A549 (cell line): ENCODE measurements around the gene RAB4B. TPM values are rescaled to one million over a fixed set of nuclear protein-coding genes. Genes with fewer than 3 reads are reported as not detected.

ENCODE experiments used
- ATAC-seq, 2 experiments: fragments of 200-7000 bp in 1 of 2; fragments of >200 bp in 1 of 2; cut with Nextera tagmentation in 1 of 2; cut with Tn5 transposase in 1 of 2; 3 replicates each; pipeline versions ENCODE4 v1.8.0 to v1.9.1; 2018 to 2020; ENCODE audit warnings: mild to moderate bottlenecking in 1 of 2, moderate library complexity in 1 of 2
- CTCF ChIA-PET: fragments of 300-600 bp; sonication (Branson Sonifier 250); formaldehyde crosslinking; extraction: SDS; loops from one replicate; lab custom pipeline; 2021; ENCODE audit warnings: antibody characterized with exemption, inconsistent platforms; lab: Yijun Ruan, JAX
- POLR2A ChIA-PET: fragments of 350-600 bp; formaldehyde crosslinking; extraction: SDS; loops from one replicate; lab custom pipeline; 2021; ENCODE audit warnings: antibody characterized with exemption, inconsistent platforms; lab: Yijun Ruan, JAX
- DNase-seq, 2 experiments: peaks; one replicate each; pipeline versions ENCODE4 v3.0.0 to v3.0.0-alpha.2; 2011 to 2016; ENCODE audit warnings: low read depth in 1 of 2, low spot score in 1 of 2
- FAIRE-seq: peaks from 2 replicates; lab custom pipeline; 2011; peaks lifted over from hg19 to GRCh38; lab: Jason Lieb, UNC
- H3K27ac ChIP-seq, 2 experiments: fragments of >200 bp; sonication (Bioruptor Twin); formaldehyde crosslinking; 3 replicates each; pipeline ENCODE4 v1.5.1; 2016 to 2017
- H3K4me1 ChIP-seq: fragments of >200 bp; sonication (Bioruptor Twin); formaldehyde crosslinking; 3 replicates; pipeline ENCODE4 v1.6.1; 2016
- H3K4me2 ChIP-seq: fragments of >200 bp; sonication (Bioruptor Twin); formaldehyde crosslinking; 3 replicates; pipeline ENCODE4 v1.6.1; 2016
- H3K4me3 ChIP-seq: fragments of >200 bp; sonication (Bioruptor Twin); formaldehyde crosslinking; 3 replicates; pipeline ENCODE4 v1.5.1; 2016
- H3K9me3 ChIP-seq: fragments of >200 bp; sonication (Bioruptor Twin); formaldehyde crosslinking; 3 replicates; pipeline ENCODE4 v1.6.1; 2016
- BHLHE40 ChIP-seq: IDR thresholded peaks from 2 replicates; pipeline ENCODE4 v1.6.1; 2012; ENCODE audit warnings: low read depth, low read length, inconsistent platforms
- EHMT2 ChIP-seq: fragments of 200-600 bp; sonication (generic); IDR thresholded peaks from 2 replicates; pipeline ENCODE4 v1.6.1; 2016; ENCODE audit warnings: antibody characterized with exemption, low read depth, mild to moderate bottlenecking, moderate library complexity
- EP300 ChIP-seq, 2 experiments: fragments of >200 bp; sonication (Bioruptor Twin); formaldehyde crosslinking; IDR thresholded peaks; 2 replicates in 1 of 2; 3 replicates in 1 of 2; pipeline ENCODE4 v1.6.1; 2016 to 2017
- FOSB ChIP-seq: fragments of 250-450 bp; sonication (Bioruptor Pico); IDR thresholded peaks from 2 replicates; pipeline ENCODE4 v1.5.0; 2020; ENCODE audit warnings: mild to moderate bottlenecking, moderate library complexity
- FOSL2 ChIP-seq, 2 experiments: fragments of 450-650 bp in 1 of 2; fragments of >200 bp in 1 of 2; sonication (Bioruptor Twin) in 1 of 2; formaldehyde crosslinking; IDR thresholded peaks; 2 replicates each; pipeline versions ENCODE4 v1.5.0 to v1.6.1; 2016 to 2020; ENCODE audit warnings: mild to moderate bottlenecking in 1 of 2, moderate library complexity in 1 of 2
- GATA3 ChIP-seq: IDR thresholded peaks from 2 replicates; pipeline ENCODE4 v1.6.1; 2012; ENCODE audit warnings: borderline replicate concordance
- HES2 ChIP-seq: fragments of >200 bp; sonication (Bioruptor Twin); formaldehyde crosslinking; IDR thresholded peaks from 2 replicates; pipeline ENCODE4 v1.6.1; 2016
- HOXA7 ChIP-seq: fragments of 250-450 bp; sonication (Bioruptor Pico); IDR thresholded peaks from 2 replicates; pipeline ENCODE4 v1.5.0; 2020; ENCODE audit warnings: mild to moderate bottlenecking, moderate library complexity
- HOXB5 ChIP-seq: fragments of 250-450 bp; sonication (Bioruptor Pico); IDR thresholded peaks from 2 replicates; pipeline ENCODE4 v1.5.0; 2020; ENCODE audit warnings: mild to moderate bottlenecking, moderate library complexity
- JUN ChIP-seq, 2 experiments: fragments of >200 bp; sonication (Bioruptor Twin); formaldehyde crosslinking; IDR thresholded peaks; 2 replicates in 1 of 2; 3 replicates in 1 of 2; pipeline ENCODE4 v1.6.1; 2016 to 2017
- JUNB ChIP-seq: fragments of >200 bp; sonication (Bioruptor Twin); formaldehyde crosslinking; IDR thresholded peaks from 2 replicates; pipeline ENCODE4 v1.6.1; 2016
- KDM1A ChIP-seq: fragments of 200-600 bp; sonication (generic); IDR thresholded peaks from 2 replicates; pipeline ENCODE4 v1.6.1; 2016; ENCODE audit warnings: low read depth, mild to moderate bottlenecking
- MAFK ChIP-seq: fragments of 450-650 bp; IDR thresholded peaks from 2 replicates; pipeline ENCODE4 v1.6.1; 2014; ENCODE audit not compliant: partially characterized antibody
- NPAS2 ChIP-seq: fragments of 250-450 bp; sonication (Bioruptor Pico); IDR thresholded peaks from 2 replicates; pipeline ENCODE4 v1.8.0; 2022; ENCODE audit warnings: mild to moderate bottlenecking, moderate library complexity, borderline replicate concordance
- NR3C1 ChIP-seq: fragments of >200 bp; sonication (Bioruptor Twin); formaldehyde crosslinking; IDR thresholded peaks from 3 replicates; pipeline ENCODE4 v1.6.1; 2017
- PBX3 ChIP-seq: IDR thresholded peaks from 2 replicates; pipeline ENCODE4 v1.6.1; 2012
- POLR2A ChIP-seq: IDR thresholded peaks from 2 replicates; pipeline ENCODE4 v1.6.1; 2012; ENCODE audit warnings: mild to moderate bottlenecking, low read length
- POLR2AphosphoS2 ChIP-seq: conservative IDR thresholded peaks from 2 replicates; pipeline ENCODE4 v1.6.1; 2012; ENCODE audit warnings: low read length, improper control_type of control experiment, inconsistent platforms
- RARB ChIP-seq: fragments of 250-450 bp; sonication (Bioruptor Pico); IDR thresholded peaks from 2 replicates; pipeline ENCODE4 v1.8.0; 2021; ENCODE audit warnings: mild to moderate bottlenecking, moderate library complexity
- REST ChIP-seq: fragments of 200-600 bp; sonication (generic); IDR thresholded peaks from 2 replicates; pipeline ENCODE4 v1.6.1; 2016; ENCODE audit warnings: antibody characterized with exemption, mild to moderate bottlenecking, moderate library complexity
- RFX5 ChIP-seq: fragments of 450-650 bp; IDR thresholded peaks from 2 replicates; pipeline ENCODE4 v1.7.1; 2014; ENCODE audit warnings: antibody characterized with exemption, mild to moderate bottlenecking, moderate library complexity
- RNF2 ChIP-seq: fragments of 200-600 bp; sonication (generic); IDR thresholded peaks from 2 replicates; pipeline ENCODE4 v1.6.1; 2016; ENCODE audit warnings: low read depth, mild to moderate bottlenecking, antibody characterized with exemption, moderate library complexity, borderline replicate concordance
- TFCP2L1 ChIP-seq: fragments of 250-450 bp; sonication (Bioruptor Pico); IDR thresholded peaks from 2 replicates; pipeline ENCODE4 v1.5.0; 2021; ENCODE audit warnings: mild to moderate bottlenecking
- USF2 ChIP-seq: fragments of 450-650 bp; IDR thresholded peaks from 2 replicates; pipeline ENCODE4 v1.6.1; 2014; ENCODE audit warnings: antibody characterized with exemption
- ZC3H11A ChIP-seq: fragments of 450-650 bp; IDR thresholded peaks from 2 replicates; pipeline ENCODE4 v1.6.1; 2014; ENCODE audit warnings: antibody characterized with exemption, mild to moderate bottlenecking
- ZFP36 ChIP-seq: fragments of 450-650 bp; IDR thresholded peaks from 2 replicates; pipeline ENCODE4 v1.6.1; 2014; ENCODE audit warnings: borderline replicate concordance; ENCODE audit not compliant: partially characterized antibody
- ZNF302 ChIP-seq: fragments of 250-450 bp; sonication (Bioruptor Pico); IDR thresholded peaks from 2 replicates; pipeline ENCODE4 v1.9.0; 2021; ENCODE audit warnings: inconsistent platforms, mild to moderate bottlenecking, moderate library complexity
- WGBS: methylation state at CpG from one replicate; pipeline ENCODE4 v1.1.6; 2017; ENCODE audit errors: missing lambda C conversion rate; 5-methylcytosine and 5-hydroxymethylcytosine counted together
- polyA plus RNA-seq, 4 experiments: library from polyadenylated mRNA; depleted of rRNA in 3 of 4; stranded (reverse); fragments of >200 nt; fragmentation: RNase III in 1 of 4; extraction: RNeasy Plus Mini Kit Qiagen cat#74134 plus additional on column Dnase treatment in 1 of 4; gene quantifications; 2 replicates in 3 of 4; 3 replicates in 1 of 4; pipeline ENCODE4 v1.2.3, GENCODE V29; 2011 to 2017
- TF ChIP-seq, protein P1 (sequence below): fragments of >200 bp; sonication (Bioruptor Twin); formaldehyde crosslinking; IDR thresholded peaks from 3 replicates; pipeline ENCODE4 v1.5.1; 2016

Gene RAB4B
- polyA plus RNA-seq, 2 of the 4 experiments (the other 2 are of a cell fraction), result 20.7 to 22.9 TPM

GRCh38 chr19:40777645-40777936 lies 456 bp upstream of the RAB4B start (continued):
- TF ChIP-seq FOSB (CRISPR knock-in tag) (no peak), EP300 (IDR thresholded peaks at IDR 0.05) (no peak), HES2 (no peak), PBX3 (no peak), RARB (no peak)

DNA sequence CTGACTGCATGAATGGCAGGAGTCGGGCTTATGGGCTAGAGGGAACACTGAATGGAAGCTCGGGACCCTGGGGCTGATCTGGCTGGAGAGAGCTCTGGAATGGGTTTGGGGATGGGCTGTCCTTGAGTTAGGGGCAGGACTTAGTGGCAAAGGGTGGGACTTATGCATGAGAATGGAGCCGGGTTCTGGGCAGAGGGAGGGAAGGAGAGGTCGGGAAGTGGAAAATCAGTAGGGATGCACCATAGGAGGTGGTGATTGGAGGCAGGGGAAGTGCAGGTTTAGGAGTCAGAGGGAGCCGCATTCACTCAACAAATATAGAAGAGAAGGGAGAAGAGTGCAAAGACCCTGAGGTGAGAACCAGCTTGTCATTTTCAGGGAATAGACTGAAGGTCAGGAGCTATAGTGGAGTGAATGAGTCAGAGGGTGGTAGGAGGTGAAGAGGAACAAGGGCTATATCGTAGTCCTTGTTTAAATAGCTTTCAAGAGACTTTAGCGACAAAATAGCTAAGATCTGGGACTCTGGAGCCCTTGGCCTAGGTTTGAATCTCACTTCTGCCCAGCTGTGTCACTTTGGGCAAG lies 748 bp downstream of the RAB4B start:
- CTCF ChIA-PET, result interaction anchor here (0.8 to 6.5 kb wide), 18 partner anchors 9 to 530 kb away, joined by 3 to 65 read pairs (median 6); partner anchors contain the start of genes ACTMAP, EGLN2 and SNRPA
- 16% methylated on average over 7 of the region's 7 CpGs for WGBS
- no peaks in the 10 kb centered on the region for H3K9me3 ChIP-seq
- FAIRE-seq, result no peak
- peak in 1 of 2 experiments; percentile 97 for DNase-seq
- peaks cover 14% of the 10 kb centered on the region for H3K4me1 ChIP-seq
- POLR2A ChIA-PET, result interaction anchor here (0.6 to 3.1 kb wide), 30 partner anchors 8 to 485 kb away, joined by 3 to 94 read pairs (median 8); partner anchors contain the start of genes ACTMAP, COQ8B, EGLN2 and HNRNPUL1
- peak overlapping the region; percentile 80 for H3K4me2 ChIP-seq
- H3K4me3 ChIP-seq, result peak overlapping the region; percentile 52
- peak overlapping the region; percentile 84 to 87 for H3K27ac ChIP-seq
- peak; percentile 66 to 75; a peak in 5 of 6 replicates for ATAC-seq
- 0 out of 2 replicates have a peak, but pooled peaks have one; percentile 33 for TF ChIP-seq HOXA7 (CRISPR knock-in tag)
- no peak for TF ChIP-seq NPAS2 (CRISPR knock-in tag)
- TF ChIP-seq EP300 (IDR thresholded peaks at IDR 0.05), result no peak
- TF ChIP-seq KDM1A, result no peak
- TF ChIP-seq REST, result no peak
- no peak for TF ChIP-seq RNF2
- no peak for TF ChIP-seq PBX3
- TF ChIP-seq TFCP2L1 (CRISPR knock-in tag), result 0 out of 2 replicates have a peak, but pooled peaks have one; percentile 0
- no peak for TF ChIP-seq GATA3
- TF ChIP-seq FOSL2 (IDR thresholded peaks at IDR 0.05), result no peak
- 0 out of 2 replicates have a peak, but pooled peaks have one; percentile 8 for TF ChIP-seq FOSL2 (CRISPR knock-in tag; IDR thresholded peaks at IDR 0.05)
- no peak for TF ChIP-seq ZC3H11A
- no peak for TF ChIP-seq POLR2A
- TF ChIP-seq RFX5, result no peak
- TF ChIP-seq ZNF302 (CRISPR knock-in tag), result no peak
- no peak for TF ChIP-seq HES2
- peak; percentile 67; the same call in 1 of the 2 replicates for TF ChIP-seq RARB
- TF ChIP-seq FOSB (CRISPR knock-in tag), result peak; percentile 12; the same call in 1 of the 2 replicates
- no peak for TF ChIP-seq JUN (IDR thresholded peaks at IDR 0.05)
- TF ChIP-seq NR3C1, result no peak
- no peak for TF ChIP-seq POLR2AphosphoS2
- no peak for TF ChIP-seq BHLHE40
- no peak for TF ChIP-seq HOXB5
- no peak for TF ChIP-seq EHMT2
- TF ChIP-seq JUNB, result no peak
- no peak for TF ChIP-seq MAFK
- TF ChIP-seq USF2, result no peak
- TF ChIP-seq, protein P1, sequence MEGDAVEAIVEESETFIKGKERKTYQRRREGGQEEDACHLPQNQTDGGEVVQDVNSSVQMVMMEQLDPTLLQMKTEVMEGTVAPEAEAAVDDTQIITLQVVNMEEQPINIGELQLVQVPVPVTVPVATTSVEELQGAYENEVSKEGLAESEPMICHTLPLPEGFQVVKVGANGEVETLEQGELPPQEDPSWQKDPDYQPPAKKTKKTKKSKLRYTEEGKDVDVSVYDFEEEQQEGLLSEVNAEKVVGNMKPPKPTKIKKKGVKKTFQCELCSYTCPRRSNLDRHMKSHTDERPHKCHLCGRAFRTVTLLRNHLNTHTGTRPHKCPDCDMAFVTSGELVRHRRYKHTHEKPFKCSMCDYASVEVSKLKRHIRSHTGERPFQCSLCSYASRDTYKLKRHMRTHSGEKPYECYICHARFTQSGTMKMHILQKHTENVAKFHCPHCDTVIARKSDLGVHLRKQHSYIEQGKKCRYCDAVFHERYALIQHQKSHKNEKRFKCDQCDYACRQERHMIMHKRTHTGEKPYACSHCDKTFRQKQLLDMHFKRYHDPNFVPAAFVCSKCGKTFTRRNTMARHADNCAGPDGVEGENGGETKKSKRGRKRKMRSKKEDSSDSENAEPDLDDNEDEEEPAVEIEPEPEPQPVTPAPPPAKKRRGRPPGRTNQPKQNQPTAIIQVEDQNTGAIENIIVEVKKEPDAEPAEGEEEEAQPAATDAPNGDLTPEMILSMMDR, result no peak
- TF ChIP-seq ZFP36, result no peak
